K562 (cell line): ENCODE measurements around the gene NDRG4. TPM values are rescaled to one million over a fixed set of nuclear protein-coding genes. Genes with fewer than 3 reads are reported as not detected.

Experiments used
- CTBP1 ChIP-seq: fragments of 450-650 bp; IDR thresholded peaks from 2 replicates; pipeline ENCODE4 v1.6.1; 2016; ENCODE audit warnings: borderline replicate concordance
- ELF2 ChIP-seq: fragments of 250-450 bp; sonication (Bioruptor Pico); IDR thresholded peaks from 2 replicates; pipeline ENCODE4 v1.5.0; 2021; ENCODE audit warnings: mild to moderate bottlenecking
- ETS2 ChIP-seq: IDR thresholded peaks from 2 replicates; pipeline ENCODE4 v1.6.1; 2016; ENCODE audit warnings: borderline replicate concordance, missing genetic modification characterization, mild to moderate bottlenecking, moderate library complexity, missing compliant biosample characterization; ENCODE audit not compliant: poor library complexity, severe bottlenecking
- GABPB1 ChIP-seq: sonication (generic); formaldehyde crosslinking; IDR thresholded peaks from 2 replicates; pipeline ENCODE4 v1.8.0; 2022; ENCODE audit warnings: mild to moderate bottlenecking, missing genetic modification reagents
- PPARD ChIP-seq: fragments of 250-450 bp; sonication (Bioruptor Pico); IDR thresholded peaks from 2 replicates; pipeline ENCODE4 v1.8.0; 2022; ENCODE audit warnings: inconsistent platforms, mild to moderate bottlenecking, moderate library complexity
- PTTG1 ChIP-seq: fragments of 450-650 bp; IDR thresholded peaks from 2 replicates; pipeline ENCODE4 v1.6.1; 2016; ENCODE audit warnings: low read depth, mild to moderate bottlenecking, missing genetic modification characterization, missing compliant biosample characterization
- RBM14 ChIP-seq: fragments of 200-400 bp; formaldehyde crosslinking; IDR thresholded peaks from 2 replicates; pipeline ENCODE4 v1.6.1; 2018; ENCODE audit warnings: low read depth, mild to moderate bottlenecking, low read length, moderate library complexity, borderline replicate concordance; ENCODE audit not compliant: insufficient read depth
- ZBTB7A ChIP-seq: IDR thresholded peaks from 2 replicates; pipeline ENCODE4 v1.6.1; 2011; ENCODE audit warnings: low read depth, mild to moderate bottlenecking, low read length, moderate library complexity, borderline replicate concordance; ENCODE audit not compliant: control insufficient read depth
- ZNF311 ChIP-seq: fragments of 250-450 bp; sonication (Bioruptor Pico); IDR thresholded peaks from 2 replicates; pipeline ENCODE4 v1.4.0; 2020; ENCODE audit warnings: mild to moderate bottlenecking, moderate library complexity
- polyA plus RNA-seq, 8 experiments: library from polyadenylated mRNA; depleted of rRNA in 4 of 8; stranded (reverse) in 5 of 8; unstranded in 3 of 8; fragments of >200 nt; fragmentation: Nextera tagmentation in 2 of 8; fragmentation: Illumina TruSeq in 1 of 8; extraction: Ambion mirVana in 2 of 8; extraction: Trizol in 1 of 8; gene quantifications; 2 replicates each; pipeline versions ENCODE4 v1.2.1 to v1.2.3, GENCODE V29; 2011 to 2014; ENCODE audit warnings: inconsistent platforms in 1 of 8, missing spikeins in 1 of 8
- total RNA-seq, 7 experiments: library from RNA; depleted of rRNA in 6 of 7; stranded (reverse); fragments of >200 nt in 6 of 7; fragmentation: Illumina TruSeq in 2 of 7; extraction: Trizol in 2 of 7; gene quantifications; 2 replicates each; pipeline versions ENCODE4 v1.2.1 to v1.2.3, GENCODE V29; 2011 to 2021; ENCODE audit warnings: low replicate concordance in 1 of 7
- TF ChIP-seq, protein P1 (sequence below), 3 experiments: IDR thresholded peaks in 2 of 3; conservative IDR thresholded peaks in 1 of 3; 2 replicates each; pipeline ENCODE4 v1.5.1; 2011 to 2012; ENCODE audit warnings: low read length in 3 of 3, mild to moderate bottlenecking in 3 of 3, control low read depth in 2 of 3, improper control_type of control experiment in 1 of 3, inconsistent platforms in 1 of 3, low read depth in 1 of 3, mixed read lengths in 1 of 3, moderate library complexity in 1 of 3; ENCODE audit not compliant: insufficient read depth in 2 of 3
- TF ChIP-seq, protein P2 (sequence below): sonication (generic); formaldehyde crosslinking; IDR thresholded peaks from 2 replicates; pipeline ENCODE4 v1.9.0; 2022; ENCODE audit warnings: mild to moderate bottlenecking, missing genetic modification reagents

Gene NDRG4
- total and polyA plus RNA-seq, 9 of the 15 experiments (the other 6 are each of a cell fraction or from before 2014, with no cell fraction given): 0.06 to 0.95 (median 0.28) TPM

DNA sequence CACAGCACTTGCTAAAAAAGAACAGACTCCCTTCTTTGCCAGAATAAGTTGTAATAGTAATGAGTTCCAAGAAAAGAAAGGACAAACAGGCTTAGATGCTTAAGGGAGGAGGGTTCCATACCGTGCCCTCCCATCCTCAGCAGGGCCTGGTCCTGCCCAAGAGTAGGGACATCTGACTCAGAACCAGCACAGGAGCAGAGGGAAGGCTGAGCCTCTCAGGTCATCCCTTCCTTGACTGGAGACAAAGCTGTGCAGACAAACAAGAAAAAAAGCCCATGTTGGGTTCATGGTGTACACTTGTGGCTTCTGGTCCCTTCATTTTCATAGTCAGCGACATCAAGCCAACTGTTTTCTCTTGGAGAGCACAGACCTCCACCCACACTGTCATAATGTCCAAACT is 44.2 kb upstream of the NDRG4 start (continued):
- TF ChIP-seq, protein P1, sequence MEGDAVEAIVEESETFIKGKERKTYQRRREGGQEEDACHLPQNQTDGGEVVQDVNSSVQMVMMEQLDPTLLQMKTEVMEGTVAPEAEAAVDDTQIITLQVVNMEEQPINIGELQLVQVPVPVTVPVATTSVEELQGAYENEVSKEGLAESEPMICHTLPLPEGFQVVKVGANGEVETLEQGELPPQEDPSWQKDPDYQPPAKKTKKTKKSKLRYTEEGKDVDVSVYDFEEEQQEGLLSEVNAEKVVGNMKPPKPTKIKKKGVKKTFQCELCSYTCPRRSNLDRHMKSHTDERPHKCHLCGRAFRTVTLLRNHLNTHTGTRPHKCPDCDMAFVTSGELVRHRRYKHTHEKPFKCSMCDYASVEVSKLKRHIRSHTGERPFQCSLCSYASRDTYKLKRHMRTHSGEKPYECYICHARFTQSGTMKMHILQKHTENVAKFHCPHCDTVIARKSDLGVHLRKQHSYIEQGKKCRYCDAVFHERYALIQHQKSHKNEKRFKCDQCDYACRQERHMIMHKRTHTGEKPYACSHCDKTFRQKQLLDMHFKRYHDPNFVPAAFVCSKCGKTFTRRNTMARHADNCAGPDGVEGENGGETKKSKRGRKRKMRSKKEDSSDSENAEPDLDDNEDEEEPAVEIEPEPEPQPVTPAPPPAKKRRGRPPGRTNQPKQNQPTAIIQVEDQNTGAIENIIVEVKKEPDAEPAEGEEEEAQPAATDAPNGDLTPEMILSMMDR (IDR thresholded peaks at IDR 0.05 in 2 of 3, conservative IDR thresholded peaks at IDR 0.05 in 1 of 3; ENCODE audit: insufficient read depth in 2 of 3, low read depth in 1 of 3, low read length in 3 of 3): no peak
- no peak for TF ChIP-seq RBM14
- no peak for TF ChIP-seq CTBP1
- no peak for TF ChIP-seq PPARD (CRISPR knock-in tag)
- TF ChIP-seq PTTG1 (tag): no peak
- TF ChIP-seq ELF2: no peak
- no peak for TF ChIP-seq GABPB1 (CRISPR knock-in tag)
- TF ChIP-seq ZBTB7A: no peak
- TF ChIP-seq ETS2: no peak
- TF ChIP-seq ZNF311 (CRISPR knock-in tag): no peak
- TF ChIP-seq, protein P2, sequence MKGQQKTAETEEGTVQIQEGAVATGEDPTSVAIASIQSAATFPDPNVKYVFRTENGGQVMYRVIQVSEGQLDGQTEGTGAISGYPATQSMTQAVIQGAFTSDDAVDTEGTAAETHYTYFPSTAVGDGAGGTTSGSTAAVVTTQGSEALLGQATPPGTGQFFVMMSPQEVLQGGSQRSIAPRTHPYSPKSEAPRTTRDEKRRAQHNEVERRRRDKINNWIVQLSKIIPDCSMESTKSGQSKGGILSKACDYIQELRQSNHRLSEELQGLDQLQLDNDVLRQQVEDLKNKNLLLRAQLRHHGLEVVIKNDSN (CRISPR knock-in tag): no peak
